K562 (cell line): ENCODE data around the gene OTULINL. TPM values are rescaled to one million over a fixed set of nuclear protein-coding genes. Genes with fewer than 3 reads are reported as not detected.

Source experiments
- SMAD1 ChIP-seq: fragments of 150-350 bp; IDR thresholded peaks from 2 replicates; pipeline ENCODE4 v1.6.1; 2014; ENCODE audit warnings: low read length, low read depth; ENCODE audit not compliant: partially characterized antibody
- ZBTB17 ChIP-seq: fragments of 450-650 bp; formaldehyde crosslinking; IDR thresholded peaks from 2 replicates; pipeline ENCODE4 v1.4.0; 2020; ENCODE audit warnings: mild to moderate bottlenecking
- ZNF507 ChIP-seq: conservative IDR thresholded peaks from 2 replicates; pipeline ENCODE4 v1.6.1; 2017; ENCODE audit warnings: missing genetic modification characterization, missing compliant biosample characterization
- polyA plus RNA-seq, 8 experiments: library from polyadenylated mRNA; depleted of rRNA in 4 of 8; stranded (reverse) in 5 of 8; unstranded in 3 of 8; fragments of >200 nt; fragmentation: Nextera tagmentation in 2 of 8; fragmentation: Illumina TruSeq in 1 of 8; extraction: Ambion mirVana in 2 of 8; extraction: Trizol in 1 of 8; gene quantifications; 2 replicates each; pipeline versions ENCODE4 v1.2.1 to v1.2.3, GENCODE V29; 2011 to 2014; ENCODE audit warnings: inconsistent platforms in 1 of 8, missing spikeins in 1 of 8
- total RNA-seq, 7 experiments: library from RNA; depleted of rRNA in 6 of 7; stranded (reverse); fragments of >200 nt in 6 of 7; fragmentation: Illumina TruSeq in 2 of 7; extraction: Trizol in 2 of 7; gene quantifications; 2 replicates each; pipeline versions ENCODE4 v1.2.1 to v1.2.3, GENCODE V29; 2011 to 2021; ENCODE audit warnings: low replicate concordance in 1 of 7
- TF ChIP-seq, protein P1 (sequence below): sonication (generic); formaldehyde crosslinking; IDR thresholded peaks from 2 replicates; pipeline ENCODE4 v1.8.1; 2023; ENCODE audit warnings: mild to moderate bottlenecking, missing genetic modification reagents
- TF ChIP-seq, protein P2 (sequence below): IDR thresholded peaks from 2 replicates; pipeline ENCODE4 v1.6.1; 2011; ENCODE audit not compliant: insufficient read length; ENCODE audit errors: extremely low read depth
- TF ChIP-seq, protein P3 (sequence below): fragments of 250-450 bp; sonication (Bioruptor Pico); IDR thresholded peaks from 2 replicates; pipeline ENCODE4 v1.8.0; 2021; ENCODE audit warnings: borderline replicate concordance, mild to moderate bottlenecking, moderate library complexity; ENCODE audit not compliant: poor library complexity, severe bottlenecking
- TF ChIP-seq, protein P4 (sequence below): fragments of 450-650 bp; IDR thresholded peaks from 2 replicates; pipeline ENCODE4 v1.6.1; 2017; ENCODE audit warnings: antibody characterized with exemption

The OTULINL gene
- total and polyA plus RNA-seq, 9 of the 15 experiments (the other 6 are each of a cell fraction or from before 2014, with no cell fraction given) = 0.13 to 0.18 TPM; not detected in 7

DNA sequence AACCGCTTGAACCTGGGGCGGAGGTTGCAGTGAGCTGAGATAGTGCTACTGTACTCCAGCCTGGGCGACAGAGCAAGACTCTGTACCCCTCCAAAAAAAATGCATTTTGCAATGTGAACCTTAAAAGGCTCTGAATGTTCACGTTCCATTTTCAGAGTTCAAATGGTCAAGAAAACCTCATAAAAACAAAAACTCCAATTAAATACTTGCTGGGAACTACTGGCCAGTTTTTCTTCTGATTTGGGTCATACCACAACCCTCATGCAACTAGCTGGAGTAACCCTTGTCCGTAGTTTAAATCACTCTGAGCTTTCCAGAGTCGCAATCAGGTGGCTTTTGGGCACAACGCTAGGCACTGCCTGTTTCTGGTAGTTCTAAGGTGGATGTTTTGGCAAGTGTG is 2.3 kb upstream of the OTULINL start (continued):
- TF ChIP-seq, protein P1, sequence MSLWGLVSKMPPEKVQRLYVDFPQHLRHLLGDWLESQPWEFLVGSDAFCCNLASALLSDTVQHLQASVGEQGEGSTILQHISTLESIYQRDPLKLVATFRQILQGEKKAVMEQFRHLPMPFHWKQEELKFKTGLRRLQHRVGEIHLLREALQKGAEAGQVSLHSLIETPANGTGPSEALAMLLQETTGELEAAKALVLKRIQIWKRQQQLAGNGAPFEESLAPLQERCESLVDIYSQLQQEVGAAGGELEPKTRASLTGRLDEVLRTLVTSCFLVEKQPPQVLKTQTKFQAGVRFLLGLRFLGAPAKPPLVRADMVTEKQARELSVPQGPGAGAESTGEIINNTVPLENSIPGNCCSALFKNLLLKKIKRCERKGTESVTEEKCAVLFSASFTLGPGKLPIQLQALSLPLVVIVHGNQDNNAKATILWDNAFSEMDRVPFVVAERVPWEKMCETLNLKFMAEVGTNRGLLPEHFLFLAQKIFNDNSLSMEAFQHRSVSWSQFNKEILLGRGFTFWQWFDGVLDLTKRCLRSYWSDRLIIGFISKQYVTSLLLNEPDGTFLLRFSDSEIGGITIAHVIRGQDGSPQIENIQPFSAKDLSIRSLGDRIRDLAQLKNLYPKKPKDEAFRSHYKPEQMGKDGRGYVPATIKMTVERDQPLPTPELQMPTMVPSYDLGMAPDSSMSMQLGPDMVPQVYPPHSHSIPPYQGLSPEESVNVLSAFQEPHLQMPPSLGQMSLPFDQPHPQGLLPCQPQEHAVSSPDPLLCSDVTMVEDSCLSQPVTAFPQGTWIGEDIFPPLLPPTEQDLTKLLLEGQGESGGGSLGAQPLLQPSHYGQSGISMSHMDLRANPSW (CRISPR knock-in tag) = no peak
- no peak for TF ChIP-seq ZBTB17
- TF ChIP-seq, protein P2, sequence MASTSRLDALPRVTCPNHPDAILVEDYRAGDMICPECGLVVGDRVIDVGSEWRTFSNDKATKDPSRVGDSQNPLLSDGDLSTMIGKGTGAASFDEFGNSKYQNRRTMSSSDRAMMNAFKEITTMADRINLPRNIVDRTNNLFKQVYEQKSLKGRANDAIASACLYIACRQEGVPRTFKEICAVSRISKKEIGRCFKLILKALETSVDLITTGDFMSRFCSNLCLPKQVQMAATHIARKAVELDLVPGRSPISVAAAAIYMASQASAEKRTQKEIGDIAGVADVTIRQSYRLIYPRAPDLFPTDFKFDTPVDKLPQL = no peak
- TF ChIP-seq ZNF507 (tag) = no peak
- TF ChIP-seq, protein P3, sequence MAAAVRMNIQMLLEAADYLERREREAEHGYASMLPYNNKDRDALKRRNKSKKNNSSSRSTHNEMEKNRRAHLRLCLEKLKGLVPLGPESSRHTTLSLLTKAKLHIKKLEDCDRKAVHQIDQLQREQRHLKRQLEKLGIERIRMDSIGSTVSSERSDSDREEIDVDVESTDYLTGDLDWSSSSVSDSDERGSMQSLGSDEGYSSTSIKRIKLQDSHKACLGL = no peak
- no peak for TF ChIP-seq SMAD1
- TF ChIP-seq, protein P4, sequence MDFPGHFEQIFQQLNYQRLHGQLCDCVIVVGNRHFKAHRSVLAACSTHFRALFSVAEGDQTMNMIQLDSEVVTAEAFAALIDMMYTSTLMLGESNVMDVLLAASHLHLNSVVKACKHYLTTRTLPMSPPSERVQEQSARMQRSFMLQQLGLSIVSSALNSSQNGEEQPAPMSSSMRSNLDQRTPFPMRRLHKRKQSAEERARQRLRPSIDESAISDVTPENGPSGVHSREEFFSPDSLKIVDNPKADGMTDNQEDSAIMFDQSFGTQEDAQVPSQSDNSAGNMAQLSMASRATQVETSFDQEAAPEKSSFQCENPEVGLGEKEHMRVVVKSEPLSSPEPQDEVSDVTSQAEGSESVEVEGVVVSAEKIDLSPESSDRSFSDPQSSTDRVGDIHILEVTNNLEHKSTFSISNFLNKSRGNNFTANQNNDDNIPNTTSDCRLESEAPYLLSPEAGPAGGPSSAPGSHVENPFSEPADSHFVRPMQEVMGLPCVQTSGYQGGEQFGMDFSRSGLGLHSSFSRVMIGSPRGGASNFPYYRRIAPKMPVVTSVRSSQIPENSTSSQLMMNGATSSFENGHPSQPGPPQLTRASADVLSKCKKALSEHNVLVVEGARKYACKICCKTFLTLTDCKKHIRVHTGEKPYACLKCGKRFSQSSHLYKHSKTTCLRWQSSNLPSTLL = no peak
